ENCODE results near the gene COL4A1.

The COL4A1 gene

DNA sequence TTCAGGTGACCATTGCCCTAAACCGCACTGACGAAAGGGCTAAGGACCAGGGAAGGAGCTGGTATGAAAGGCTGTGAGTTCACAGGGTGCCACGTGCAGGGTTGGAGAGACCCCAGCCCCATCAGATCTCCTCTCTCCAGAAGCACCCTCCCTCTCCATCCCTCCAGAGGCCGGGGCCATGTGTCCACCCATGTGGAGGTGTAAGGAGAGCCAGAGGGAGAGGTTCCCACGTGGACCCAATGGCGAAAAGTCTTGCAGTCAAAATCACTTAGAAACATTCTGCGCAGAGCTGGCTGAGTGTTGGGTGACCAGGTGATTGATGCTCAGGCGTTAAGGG, 168.3 kb downstream of the COL4A1 start:
- H3K4me3 ChIP-seq (ENCODE audit: control insufficient read depth, low read depth, low read length): peak overlapping the region; percentile 58
- TF ChIP-seq, protein P1, sequence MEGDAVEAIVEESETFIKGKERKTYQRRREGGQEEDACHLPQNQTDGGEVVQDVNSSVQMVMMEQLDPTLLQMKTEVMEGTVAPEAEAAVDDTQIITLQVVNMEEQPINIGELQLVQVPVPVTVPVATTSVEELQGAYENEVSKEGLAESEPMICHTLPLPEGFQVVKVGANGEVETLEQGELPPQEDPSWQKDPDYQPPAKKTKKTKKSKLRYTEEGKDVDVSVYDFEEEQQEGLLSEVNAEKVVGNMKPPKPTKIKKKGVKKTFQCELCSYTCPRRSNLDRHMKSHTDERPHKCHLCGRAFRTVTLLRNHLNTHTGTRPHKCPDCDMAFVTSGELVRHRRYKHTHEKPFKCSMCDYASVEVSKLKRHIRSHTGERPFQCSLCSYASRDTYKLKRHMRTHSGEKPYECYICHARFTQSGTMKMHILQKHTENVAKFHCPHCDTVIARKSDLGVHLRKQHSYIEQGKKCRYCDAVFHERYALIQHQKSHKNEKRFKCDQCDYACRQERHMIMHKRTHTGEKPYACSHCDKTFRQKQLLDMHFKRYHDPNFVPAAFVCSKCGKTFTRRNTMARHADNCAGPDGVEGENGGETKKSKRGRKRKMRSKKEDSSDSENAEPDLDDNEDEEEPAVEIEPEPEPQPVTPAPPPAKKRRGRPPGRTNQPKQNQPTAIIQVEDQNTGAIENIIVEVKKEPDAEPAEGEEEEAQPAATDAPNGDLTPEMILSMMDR (IDR thresholded peaks at IDR 0.05; ENCODE audit: control insufficient read depth, insufficient read depth, low read depth, low read length, missing control alignments): no peak
- DNase-seq (ENCODE audit: low read depth): no peak

DNA sequence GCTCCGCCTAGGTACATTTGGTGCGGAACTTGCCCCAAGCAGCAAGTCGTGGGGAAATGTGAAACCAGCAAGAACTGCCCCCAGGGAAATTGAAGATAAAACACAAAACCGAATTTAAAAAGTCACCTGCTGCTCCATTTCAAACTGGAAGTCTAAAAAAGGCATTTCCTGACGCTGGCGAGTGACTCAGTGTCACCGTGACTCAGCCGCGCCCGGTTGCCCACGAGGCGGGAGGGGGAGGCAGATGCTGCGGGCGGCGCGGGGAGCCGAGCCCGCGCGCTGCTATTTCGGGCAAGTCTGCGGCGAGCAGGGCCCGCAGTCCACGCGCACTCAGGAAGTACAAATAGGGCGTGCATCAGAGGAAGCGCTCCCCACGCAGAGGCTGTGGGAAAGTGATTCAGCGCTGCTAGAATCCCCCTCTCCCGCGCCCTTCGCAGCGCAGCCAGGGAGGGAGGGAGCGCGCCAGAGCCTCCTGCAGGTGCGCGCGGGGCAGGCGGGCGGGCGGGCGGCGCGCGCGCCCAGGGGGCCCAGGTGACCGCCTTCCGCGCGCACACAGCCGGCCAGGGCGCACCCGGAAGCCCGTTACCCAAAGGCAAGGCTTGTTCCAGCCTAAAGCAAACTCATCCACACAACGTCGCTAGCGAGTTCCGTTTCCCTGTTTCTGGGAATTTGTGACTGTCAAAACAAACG, 168.8 kb downstream of the COL4A1 start:
- no peak for DNase-seq (ENCODE audit: low read depth)
- TF ChIP-seq, protein P1 (IDR thresholded peaks at IDR 0.05; ENCODE audit: control insufficient read depth, insufficient read depth, low read depth, low read length, missing control alignments): peak; percentile 15
- H3K4me3 ChIP-seq (ENCODE audit: control insufficient read depth, low read depth, low read length): peak overlapping the region; percentile 58

DNA sequence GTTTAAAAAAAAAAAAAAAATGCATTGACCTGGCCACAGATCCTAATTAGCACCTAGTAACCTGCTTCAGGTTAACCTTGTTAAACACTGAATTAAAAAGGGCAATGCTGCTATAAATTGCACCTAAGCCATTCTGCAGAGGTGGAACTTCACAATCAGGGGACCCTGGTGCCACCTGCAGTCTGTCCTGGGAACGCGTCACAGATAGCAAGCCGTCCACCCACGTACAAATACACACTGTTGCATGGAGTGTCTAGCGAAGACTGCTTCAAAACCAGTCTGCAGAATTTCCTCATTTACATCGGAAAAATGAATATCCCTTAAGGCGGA, 169.3 kb downstream of the COL4A1 start:
- TF ChIP-seq, protein P1 (IDR thresholded peaks at IDR 0.05; ENCODE audit: control insufficient read depth, insufficient read depth, low read depth, low read length, missing control alignments): peak; percentile 6
- no peak for DNase-seq (ENCODE audit: low read depth)
- peak overlapping the region; percentile 58 for H3K4me3 ChIP-seq (ENCODE audit: control insufficient read depth, low read depth, low read length)

DNA sequence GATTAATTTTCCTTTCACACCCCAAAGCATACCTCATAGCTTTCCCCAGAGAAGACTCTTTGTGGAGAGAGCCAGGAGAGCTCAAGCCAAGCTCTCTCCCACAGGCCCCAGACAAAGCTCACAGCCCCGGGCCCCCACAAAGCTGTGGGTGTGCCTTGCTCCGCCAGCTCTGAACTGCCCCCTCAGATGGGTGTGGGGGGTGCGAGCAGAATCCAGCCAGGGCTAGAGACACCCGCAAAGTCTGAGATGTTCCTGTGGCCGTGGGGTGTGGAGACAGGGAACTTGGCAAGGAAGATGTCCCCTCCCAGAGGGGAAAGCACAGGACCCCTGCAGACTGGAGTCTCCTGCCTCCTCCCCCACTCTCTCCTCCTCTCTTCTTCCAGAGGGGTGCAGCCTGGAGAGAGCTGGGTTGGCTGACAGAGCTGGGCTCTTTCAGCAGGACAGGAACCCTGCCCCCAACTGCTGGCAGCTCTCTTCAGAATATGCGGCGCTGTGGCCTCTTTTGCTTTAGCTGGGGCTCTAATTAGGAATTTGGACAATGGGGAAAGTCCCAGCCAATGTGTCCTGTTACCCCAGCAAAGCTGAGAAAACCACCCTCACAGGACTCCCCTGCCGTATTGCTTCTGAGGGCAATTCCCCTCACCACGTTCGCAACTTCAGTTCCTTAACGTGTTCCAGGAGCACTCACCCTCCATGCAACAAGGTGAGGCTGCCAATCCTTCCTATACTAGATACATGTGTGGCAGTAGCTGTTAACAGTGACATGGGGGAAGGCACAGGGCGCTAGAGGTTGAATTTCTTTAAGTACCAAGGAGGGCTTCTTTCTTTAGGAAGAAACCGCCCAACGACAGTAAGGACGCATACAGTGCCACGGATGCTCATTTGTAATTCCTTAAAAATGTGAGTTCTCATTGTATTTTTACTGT, 170.0 kb downstream of the COL4A1 start:
- no peak overlapping the region for H3K4me3 ChIP-seq (ENCODE audit: control insufficient read depth, low read depth, low read length)
- DNase-seq (ENCODE audit: low read depth): no peak
- TF ChIP-seq, protein P1 (IDR thresholded peaks at IDR 0.05; ENCODE audit: control insufficient read depth, insufficient read depth, low read depth, low read length, missing control alignments): no peak

DNA sequence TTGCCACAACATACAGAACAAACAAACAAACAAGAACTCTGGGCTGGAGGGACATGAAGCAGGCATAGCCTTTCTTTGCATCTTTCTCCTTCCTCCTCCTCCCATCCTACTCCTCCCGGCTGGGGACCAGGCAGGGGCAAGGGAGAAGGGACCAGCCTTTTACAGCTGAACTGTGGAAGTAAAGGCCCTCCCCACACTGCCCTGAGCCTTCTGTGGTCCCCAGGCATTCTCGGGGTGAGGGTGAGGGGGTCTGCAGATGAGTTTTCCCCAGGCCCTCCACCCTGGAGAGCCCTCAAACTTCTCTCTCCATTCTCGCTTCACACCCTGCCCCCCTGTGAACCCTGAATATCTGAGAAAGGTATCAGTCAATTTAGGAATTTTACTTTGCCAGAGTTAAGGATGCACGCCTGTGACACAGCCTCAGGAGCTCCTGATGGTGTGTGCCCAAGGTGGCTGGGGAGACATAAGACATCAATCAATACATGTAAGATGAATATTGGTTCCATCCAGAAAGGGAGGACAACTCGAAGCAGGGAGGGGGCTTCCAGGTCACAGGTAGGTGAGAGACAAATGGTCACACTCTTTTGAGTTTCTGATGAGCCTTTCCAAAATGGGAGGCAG, 170.9 kb downstream of the COL4A1 start:
- no peak overlapping the region for H3K4me3 ChIP-seq (ENCODE audit: control insufficient read depth, low read depth, low read length)
- TF ChIP-seq, protein P1 (IDR thresholded peaks at IDR 0.05; ENCODE audit: control insufficient read depth, insufficient read depth, low read depth, low read length, missing control alignments): no peak

DNA sequence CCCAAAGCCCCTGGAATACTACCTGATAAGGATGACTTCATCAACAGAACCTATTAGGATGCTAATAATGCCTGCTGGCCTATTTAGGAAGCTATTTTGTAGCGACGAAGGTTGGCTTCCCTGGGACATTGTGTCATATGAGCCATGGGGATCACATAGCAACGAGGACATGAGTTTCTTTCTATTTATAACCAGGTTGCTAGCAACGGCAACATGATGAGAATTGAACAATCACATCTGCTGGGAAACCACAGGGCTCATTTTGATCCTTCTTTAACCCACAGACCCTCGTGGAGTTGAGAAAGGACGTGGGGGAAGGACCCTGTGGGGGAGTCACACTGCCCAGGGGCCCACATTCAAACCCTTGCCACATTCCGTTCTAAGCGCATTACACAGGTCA, 172.2 kb downstream of the COL4A1 start:
- TF ChIP-seq, protein P1 (IDR thresholded peaks at IDR 0.05; ENCODE audit: control insufficient read depth, insufficient read depth, low read depth, low read length, missing control alignments): no peak
- DNase-seq (ENCODE audit: low read depth): no peak
- H3K4me3 ChIP-seq (ENCODE audit: control insufficient read depth, low read depth, low read length): no peak overlapping the region

More for the DNA sequence above, 170.9 kb downstream of the COL4A1 start:
- no peak for DNase-seq (ENCODE audit: low read depth)

All from AG09309 (cell line).